ENCODE measurements around the gene IFIT1.

GRCh38 chr10:89388806-89389205, 3.6 kb upstream of the IFIT1 start:
- TF ChIP-seq POLR2AphosphoS5 (IDR thresholded peaks at IDR 0.05) (no peak), CTCF (IDR thresholded peaks at IDR 0.05) (no peak), POLR2A (IDR thresholded peaks at IDR 0.05; ENCODE audit: low read depth) (no peak)
